HG03045 (cell line): Measurements from ENCODE around the gene BNC2.
"Not testable (repeated sequence)": the region's sequence is repeated elsewhere in the genome, so short reads cannot be mapped to it uniquely, and the experiment has no call there.

Experiments
- ATAC-seq: cut with Tn5 transposase; IDR thresholded peaks from one replicate; pipeline ENCODE4 v1.9.1; 2021; ENCODE audit warnings: mild to moderate bottlenecking, moderate library complexity; ENCODE audit not compliant: unreplicated experiment

Gene BNC2

GRCh38 chr9:16516891-16517290, 353.6 kb downstream of the BNC2 start:
- ATAC-seq: no peak

- ATAC-seq: no peak
Observed at GRCh38 chr9:16515879-16516301, 354.6 kb downstream of the BNC2 start.

GRCh38 chr9:16515207-16515606, 355.3 kb downstream of the BNC2 start:
- no peak for ATAC-seq

- no peak for ATAC-seq
Observed at GRCh38 chr9:16514131-16514530, 356.3 kb downstream of the BNC2 start.

- ATAC-seq: no peak
Observed at GRCh38 chr9:16512281-16512680, 358.2 kb downstream of the BNC2 start.

- ATAC-seq: no peak
Observed at GRCh38 chr9:16510482-16510881, 360.0 kb downstream of the BNC2 start.

GRCh38 chr9:16509997-16510396, 360.5 kb downstream of the BNC2 start:
- ATAC-seq: no peak

GRCh38 chr9:16505199-16505598, 365.3 kb downstream of the BNC2 start:
- ATAC-seq: no peak

GRCh38 chr9:16501726-16502125, 368.7 kb downstream of the BNC2 start:
- no peak for ATAC-seq

GRCh38 chr9:16501141-16501540, 369.3 kb downstream of the BNC2 start:
- ATAC-seq: no peak

GRCh38 chr9:16500386-16500785, 370.1 kb downstream of the BNC2 start:
- no peak for ATAC-seq

GRCh38 chr9:16499892-16500291, 370.6 kb downstream of the BNC2 start:
- ATAC-seq: no peak

GRCh38 chr9:16496908-16497307, 373.6 kb downstream of the BNC2 start:
- no peak for ATAC-seq

- no peak for ATAC-seq
Observed at GRCh38 chr9:16487915-16488314, 382.6 kb downstream of the BNC2 start.

- ATAC-seq: no peak
Observed at GRCh38 chr9:16485575-16486321, 384.7 kb downstream of the BNC2 start.

GRCh38 chr9:16485160-16485559, 385.3 kb downstream of the BNC2 start:
- ATAC-seq: no peak

- no peak for ATAC-seq
Observed at GRCh38 chr9:16484744-16485143, 385.7 kb downstream of the BNC2 start.

GRCh38 chr9:16484180-16484579, 386.3 kb downstream of the BNC2 start:
- ATAC-seq: no peak

GRCh38 chr9:16482764-16483163, 387.7 kb downstream of the BNC2 start:
- ATAC-seq: no peak

GRCh38 chr9:16480584-16480983, 389.9 kb downstream of the BNC2 start:
- ATAC-seq: not testable (repeated sequence)

GRCh38 chr9:16475996-16476395, 394.5 kb downstream of the BNC2 start:
- ATAC-seq: no peak

- no peak for ATAC-seq
Observed at GRCh38 chr9:16475257-16475656, 395.2 kb downstream of the BNC2 start.

- ATAC-seq: no peak
Observed at GRCh38 chr9:16469184-16469583, 401.3 kb downstream of the BNC2 start.
